ENCODE measurements around the gene NPDC1. TPM values are rescaled to one million over a fixed set of nuclear protein-coding genes. Genes with fewer than 3 reads are reported as not detected.
A peak's percentile ranks its signal among the peaks of the same experiment; 100 is the strongest.

Gene NPDC1
- total RNA-seq, 1 experiment from 2014 or later = 73.9 TPM

DNA sequence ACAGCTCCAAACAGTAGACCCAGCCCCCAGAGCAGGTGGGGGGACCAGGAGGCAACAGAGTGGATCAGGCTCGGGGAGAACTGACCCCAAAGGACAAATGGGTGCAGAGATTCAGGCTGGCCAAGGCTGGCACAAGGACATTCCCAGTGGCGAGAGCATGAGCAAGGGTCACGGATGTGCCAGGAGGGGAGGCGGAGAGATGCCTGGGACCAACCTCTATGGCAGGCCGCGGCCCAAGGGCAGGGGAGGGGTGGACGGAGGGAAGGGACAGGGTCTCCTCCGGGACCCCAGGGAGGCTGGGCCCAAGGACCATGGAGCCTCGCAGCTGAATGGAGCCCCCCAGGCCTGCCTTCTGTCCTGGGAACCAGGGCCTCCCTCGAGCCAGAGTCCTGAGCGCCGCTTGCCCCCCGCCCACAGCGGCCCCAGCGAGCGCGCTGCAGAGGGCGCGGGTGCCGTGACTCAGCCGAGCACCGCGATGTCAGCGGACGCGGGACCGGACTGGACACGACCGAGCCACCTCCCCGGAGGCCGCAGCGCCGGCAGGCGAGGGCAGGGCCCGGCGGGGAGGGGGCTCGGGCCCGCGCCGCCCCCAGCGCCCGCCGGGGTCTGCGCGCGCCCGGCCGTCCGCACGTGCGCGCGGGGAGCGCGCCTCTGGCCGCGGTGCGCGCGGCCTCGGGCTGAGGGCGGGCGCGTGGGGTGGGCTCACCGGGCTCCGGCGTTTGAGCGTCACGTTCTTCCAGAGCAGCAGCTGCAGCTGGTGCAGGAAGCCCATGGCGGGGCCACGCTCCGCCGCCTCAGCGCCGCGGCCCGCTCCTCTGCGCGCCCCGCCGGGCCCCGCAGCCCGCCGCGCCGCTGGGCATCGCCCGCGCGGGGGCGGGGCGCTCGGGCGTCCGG, 18.4 kb downstream of the NPDC1 start, which contains the start of gene ABCA2:
TSS of gene ABCA2 (minus strand) at position 869 of the 894 bp plus-strand sequence. CDS start at position 772, 97 bp downstream.
- TF ChIP-seq, protein P1, sequence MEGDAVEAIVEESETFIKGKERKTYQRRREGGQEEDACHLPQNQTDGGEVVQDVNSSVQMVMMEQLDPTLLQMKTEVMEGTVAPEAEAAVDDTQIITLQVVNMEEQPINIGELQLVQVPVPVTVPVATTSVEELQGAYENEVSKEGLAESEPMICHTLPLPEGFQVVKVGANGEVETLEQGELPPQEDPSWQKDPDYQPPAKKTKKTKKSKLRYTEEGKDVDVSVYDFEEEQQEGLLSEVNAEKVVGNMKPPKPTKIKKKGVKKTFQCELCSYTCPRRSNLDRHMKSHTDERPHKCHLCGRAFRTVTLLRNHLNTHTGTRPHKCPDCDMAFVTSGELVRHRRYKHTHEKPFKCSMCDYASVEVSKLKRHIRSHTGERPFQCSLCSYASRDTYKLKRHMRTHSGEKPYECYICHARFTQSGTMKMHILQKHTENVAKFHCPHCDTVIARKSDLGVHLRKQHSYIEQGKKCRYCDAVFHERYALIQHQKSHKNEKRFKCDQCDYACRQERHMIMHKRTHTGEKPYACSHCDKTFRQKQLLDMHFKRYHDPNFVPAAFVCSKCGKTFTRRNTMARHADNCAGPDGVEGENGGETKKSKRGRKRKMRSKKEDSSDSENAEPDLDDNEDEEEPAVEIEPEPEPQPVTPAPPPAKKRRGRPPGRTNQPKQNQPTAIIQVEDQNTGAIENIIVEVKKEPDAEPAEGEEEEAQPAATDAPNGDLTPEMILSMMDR (conservative IDR thresholded peaks at IDR 0.05; ENCODE audit: low read depth, low read length) = no peak
- TF ChIP-seq EZH2 (IDR thresholded peaks at IDR 0.05; ENCODE audit: borderline replicate concordance, low read depth, low read length, poor library complexity, severe bottlenecking) = no peak
- Histone ChIP-seq H3K4me1 (ENCODE audit: insufficient read depth, low read length, poor library complexity, severe bottlenecking) (peaks cover 10% of the 10 kb centered on the region), H3K4me3 (ENCODE audit: low read depth, low read length, poor library complexity, severe bottlenecking) (peak within 1 kb of the TSS; percentile 61), H3K36me3 (ENCODE audit: insufficient read depth, low read length, poor library complexity, severe bottlenecking) (no peaks in the 10 kb centered on the region), H3K27me3 (replicated peaks; ENCODE audit: insufficient read depth, low read depth, low read length, poor library complexity) (no peaks in the 10 kb centered on the region), H3K9me3 (ENCODE audit: low read depth, low read length, poor library complexity, severe bottlenecking) (no peaks in the 10 kb centered on the region), H3K27ac (ENCODE audit: low read depth, low read length, poor library complexity, severe bottlenecking) (peak within 1 kb of the TSS; percentile 64)
- POLR2A ChIA-PET (ENCODE audit: low non-redundant PET) = no interaction called here
- CTCF ChIA-PET = interaction anchor here (0.5 to 0.6 kb wide), 2 partner anchors 15 to 204 kb away, joined by 5 read pairs; no protein-coding TSS in a partner anchor
- no TSS peak for BruUV-seq (replicated peaks)
- intact Hi-C loops (cut with micrococcal nuclease; ENCODE audit: unreplicated experiment) = no loop called here
- no peak for DNase-seq (ENCODE audit: low spot score)

- Histone ChIP-seq H3K4me3 (ENCODE audit: low read depth, low read length, poor library complexity, severe bottlenecking) (peak overlapping the region; percentile 51), H3K9me3 (ENCODE audit: low read depth, low read length, poor library complexity, severe bottlenecking) (no peaks in the 10 kb centered on the region), H3K4me1 (ENCODE audit: insufficient read depth, low read length, poor library complexity, severe bottlenecking) (peaks cover 10% of the 10 kb centered on the region), H3K27me3 (replicated peaks; ENCODE audit: insufficient read depth, low read depth, low read length, poor library complexity) (no peaks in the 10 kb centered on the region), H3K36me3 (ENCODE audit: insufficient read depth, low read length, poor library complexity, severe bottlenecking) (no peaks in the 10 kb centered on the region), H3K27ac (ENCODE audit: low read depth, low read length, poor library complexity, severe bottlenecking) (no peak overlapping the region)
- TF ChIP-seq EZH2 (IDR thresholded peaks at IDR 0.05; ENCODE audit: borderline replicate concordance, low read depth, low read length, poor library complexity, severe bottlenecking) = no peak
- TF ChIP-seq, protein P1 (conservative IDR thresholded peaks at IDR 0.05; ENCODE audit: low read depth, low read length) = no peak
- intact Hi-C loops (cut with micrococcal nuclease; ENCODE audit: unreplicated experiment) = no loop called here
- CTCF ChIA-PET = no interaction called here
- POLR2A ChIA-PET (ENCODE audit: low non-redundant PET) = no interaction called here
- DNase-seq (ENCODE audit: low spot score) = no peak
- BruUV-seq (replicated peaks) = no TSS peak
Observed at GRCh38 chr9:137026828-137027227, 19.1 kb downstream of the NPDC1 start.

GRCh38 chr9:137026384-137026783, 19.6 kb downstream of the NPDC1 start:
- intact Hi-C loops (cut with micrococcal nuclease; ENCODE audit: unreplicated experiment) = no loop called here
- H3K36me3 ChIP-seq (ENCODE audit: insufficient read depth, low read length, poor library complexity, severe bottlenecking) = no peaks in the 10 kb centered on the region
- POLR2A ChIA-PET (ENCODE audit: low non-redundant PET) = no interaction called here
- CTCF ChIA-PET = no interaction called here
- BruUV-seq (replicated peaks) = no TSS peak
- DNase-seq (ENCODE audit: low spot score) = no peak
- H3K9me3 ChIP-seq (ENCODE audit: low read depth, low read length, poor library complexity, severe bottlenecking) = no peaks in the 10 kb centered on the region
- no peaks in the 10 kb centered on the region for H3K27me3 ChIP-seq (replicated peaks; ENCODE audit: insufficient read depth, low read depth, low read length, poor library complexity)
- H3K4me3 ChIP-seq (ENCODE audit: low read depth, low read length, poor library complexity, severe bottlenecking) = no peak overlapping the region
- H3K27ac ChIP-seq (ENCODE audit: low read depth, low read length, poor library complexity, severe bottlenecking) = no peak overlapping the region
- peaks cover 10% of the 10 kb centered on the region for H3K4me1 ChIP-seq (ENCODE audit: insufficient read depth, low read length, poor library complexity, severe bottlenecking)
- TF ChIP-seq, protein P1 (conservative IDR thresholded peaks at IDR 0.05; ENCODE audit: low read depth, low read length) = no peak
- TF ChIP-seq EZH2 (IDR thresholded peaks at IDR 0.05; ENCODE audit: borderline replicate concordance, low read depth, low read length, poor library complexity, severe bottlenecking) = no peak

Data from A673 (cell line).